Colonic mucosa (tissue), 4 donors: Measurements from ENCODE around the gene ARFGAP1. TPM values are rescaled to one million over a fixed set of nuclear protein-coding genes. Genes with fewer than 3 reads are reported as not detected.

Experiments
- DNase-seq: peaks from one replicate; pipeline ENCODE4 v3.0.0-alpha.2; 2020
- H3K27ac ChIP-seq: fragments of 200-600 bp; one replicate; pipeline ENCODE4 v1.8.0; 2021
- H3K27me3 ChIP-seq: fragments of 200-600 bp; one replicate; pipeline ENCODE4 v1.8.0; 2021
- H3K36me3 ChIP-seq: fragments of 200-600 bp; one replicate; pipeline ENCODE4 v1.8.0; 2021
- H3K4me1 ChIP-seq: fragments of 200-600 bp; one replicate; pipeline ENCODE4 v1.8.0; 2021; ENCODE audit warnings: mild to moderate bottlenecking
- H3K4me3 ChIP-seq: fragments of 200-600 bp; one replicate; pipeline ENCODE4 v1.8.0; 2021
- H3K9ac ChIP-seq, 2 donors: one replicate each; pipeline ENCODE4 v1.7.0; 2013; ENCODE audit warnings: control low read depth in 2 of 2, low read depth in 2 of 2, low read length in 2 of 2
- H3K9me3 ChIP-seq: fragments of 200-600 bp; one replicate; pipeline ENCODE4 v1.8.0; 2021
- intact Hi-C: fragments of 100-400 bp; cut with DNase I; formaldehyde crosslinking; loops from one replicate; pipeline ENCODE4 v1.14.1; 2022
- total RNA-seq, 2 donors: library from RNA; stranded (reverse); fragmentation: NEBNext Ultra II Directional in 1 of 2; extraction: Animal tissue kit (Norgen Biotek cat#: 25700) in 1 of 2; gene quantifications; one replicate each; pipeline ENCODE4 v1.2.1, GENCODE V29; 2021
- TF ChIP-seq, protein P1 (sequence below): fragments of 200-600 bp; IDR thresholded peaks from one replicate; pipeline ENCODE4 v1.8.0; 2022; ENCODE audit warnings: antibody characterized with exemption, mild to moderate bottlenecking
- donor health status: healthy.
- donor health status: DM: no; HTN: no; CAD: no.
- donor health status: DM: no; HTN: no; CAD: no.

The ARFGAP1 gene
- total RNA-seq, 2 donors from 2014 or later, result 66.9 to 109 TPM

DNA sequence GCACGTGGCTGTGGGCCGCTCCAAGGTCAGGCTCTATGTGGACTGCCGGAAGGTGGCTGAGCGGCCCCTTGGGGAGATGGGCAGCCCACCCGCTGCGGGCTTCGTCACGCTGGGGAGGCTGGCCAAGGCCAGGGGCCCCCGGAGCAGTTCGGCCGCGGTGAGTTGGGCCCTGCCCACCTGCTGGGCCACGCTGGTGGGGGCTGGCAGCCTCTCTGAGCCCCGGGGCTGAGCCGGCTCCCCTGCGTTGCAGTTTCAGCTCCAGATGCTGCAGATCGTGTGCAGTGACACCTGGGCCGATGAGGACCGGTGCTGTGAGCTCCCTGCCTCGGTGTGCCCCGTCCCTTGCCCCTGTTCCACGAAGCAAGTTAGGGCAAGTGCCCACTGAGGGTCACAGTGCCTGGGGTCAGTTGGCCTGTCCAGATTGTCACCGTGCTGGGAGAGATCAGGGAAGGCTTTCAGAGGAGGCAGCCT, 47.5 kb downstream of the ARFGAP1 start:
- TF ChIP-seq, protein P1, sequence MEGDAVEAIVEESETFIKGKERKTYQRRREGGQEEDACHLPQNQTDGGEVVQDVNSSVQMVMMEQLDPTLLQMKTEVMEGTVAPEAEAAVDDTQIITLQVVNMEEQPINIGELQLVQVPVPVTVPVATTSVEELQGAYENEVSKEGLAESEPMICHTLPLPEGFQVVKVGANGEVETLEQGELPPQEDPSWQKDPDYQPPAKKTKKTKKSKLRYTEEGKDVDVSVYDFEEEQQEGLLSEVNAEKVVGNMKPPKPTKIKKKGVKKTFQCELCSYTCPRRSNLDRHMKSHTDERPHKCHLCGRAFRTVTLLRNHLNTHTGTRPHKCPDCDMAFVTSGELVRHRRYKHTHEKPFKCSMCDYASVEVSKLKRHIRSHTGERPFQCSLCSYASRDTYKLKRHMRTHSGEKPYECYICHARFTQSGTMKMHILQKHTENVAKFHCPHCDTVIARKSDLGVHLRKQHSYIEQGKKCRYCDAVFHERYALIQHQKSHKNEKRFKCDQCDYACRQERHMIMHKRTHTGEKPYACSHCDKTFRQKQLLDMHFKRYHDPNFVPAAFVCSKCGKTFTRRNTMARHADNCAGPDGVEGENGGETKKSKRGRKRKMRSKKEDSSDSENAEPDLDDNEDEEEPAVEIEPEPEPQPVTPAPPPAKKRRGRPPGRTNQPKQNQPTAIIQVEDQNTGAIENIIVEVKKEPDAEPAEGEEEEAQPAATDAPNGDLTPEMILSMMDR, result no peak
- Histone ChIP-seq H3K27me3 (no peaks in the 10 kb centered on the region), H3K4me3 (no peak overlapping the region), H3K4me1 (no peaks in the 10 kb centered on the region), H3K27ac (no peak overlapping the region), H3K9me3 (no peaks in the 10 kb centered on the region), H3K9ac (no peak overlapping the region), H3K36me3 (no peaks in the 10 kb centered on the region)
- DNase-seq, result no peak
- intact Hi-C loops, result no loop called here

GRCh38 chr20:63320616-63321147, 48.1 kb downstream of the ARFGAP1 start:
- no peak overlapping the region for H3K4me3 ChIP-seq
- H3K27ac ChIP-seq, result no peak overlapping the region
- TF ChIP-seq, protein P1, result no peak
- H3K4me1 ChIP-seq, result no peaks in the 10 kb centered on the region
- H3K9me3 ChIP-seq, result no peaks in the 10 kb centered on the region
- H3K27me3 ChIP-seq, result no peaks in the 10 kb centered on the region
- H3K36me3 ChIP-seq, result no peaks in the 10 kb centered on the region
- intact Hi-C loops, result no loop called here
- no peak overlapping the region for H3K9ac ChIP-seq
- DNase-seq, result no peak

- TF ChIP-seq, protein P1, result no peak
- intact Hi-C loops, result no loop called here
- DNase-seq, result no peak
- Histone ChIP-seq H3K9me3 (no peaks in the 10 kb centered on the region), H3K4me1 (no peaks in the 10 kb centered on the region), H3K9ac (no peak overlapping the region), H3K27me3 (no peaks in the 10 kb centered on the region), H3K27ac (no peak overlapping the region), H3K36me3 (no peaks in the 10 kb centered on the region), H3K4me3 (no peak overlapping the region)
These were observed 48.7 kb downstream of the ARFGAP1 start for GRCh38 chr20:63321148-63321831.

DNA sequence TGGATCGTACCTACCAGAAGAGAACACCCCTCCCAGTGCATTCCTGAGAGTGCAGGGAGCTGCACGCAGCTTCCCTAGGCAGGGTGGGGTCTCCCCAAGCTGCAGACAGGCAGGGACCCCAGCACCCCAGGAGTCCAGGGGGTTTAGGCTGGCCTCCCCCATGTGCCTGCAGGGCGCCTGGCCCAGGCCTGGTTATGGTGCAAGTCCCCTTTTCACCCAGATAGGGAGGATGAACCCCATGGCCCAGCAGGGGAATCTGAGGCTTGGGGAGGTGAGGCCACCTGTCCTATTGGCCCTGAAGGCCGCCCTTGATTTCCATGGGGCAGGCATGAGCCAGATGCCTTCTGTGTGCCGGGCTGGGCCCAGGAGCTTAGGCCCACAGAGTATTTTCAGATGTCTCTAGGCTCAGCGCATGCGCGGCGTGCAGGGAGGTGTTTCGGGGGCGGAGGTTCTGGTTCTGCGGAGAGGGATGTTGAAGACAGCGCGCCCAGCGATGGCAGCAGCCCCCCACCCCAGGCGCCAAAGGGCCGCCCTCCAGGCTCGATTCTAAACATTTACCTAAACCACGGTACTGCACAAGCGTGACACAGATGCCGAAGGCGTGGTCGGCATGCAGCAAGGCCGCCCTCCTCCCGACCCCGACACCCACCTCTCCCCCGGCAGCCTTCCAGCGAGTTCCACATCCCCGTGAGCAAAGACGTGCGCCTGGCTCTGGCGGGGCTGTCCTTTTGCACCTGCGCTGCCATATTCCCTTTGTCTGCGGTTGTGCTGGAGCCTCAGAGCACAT, 49.7 kb downstream of the ARFGAP1 start:
- no peak for DNase-seq
- Histone ChIP-seq H3K4me3 (no peak overlapping the region), H3K9ac (no peak overlapping the region), H3K9me3 (no peaks in the 10 kb centered on the region), H3K36me3 (no peaks in the 10 kb centered on the region), H3K4me1 (no peaks in the 10 kb centered on the region), H3K27ac (no peak overlapping the region), H3K27me3 (no peaks in the 10 kb centered on the region)
- intact Hi-C loops, result no loop called here
- TF ChIP-seq, protein P1, result no peak

DNA sequence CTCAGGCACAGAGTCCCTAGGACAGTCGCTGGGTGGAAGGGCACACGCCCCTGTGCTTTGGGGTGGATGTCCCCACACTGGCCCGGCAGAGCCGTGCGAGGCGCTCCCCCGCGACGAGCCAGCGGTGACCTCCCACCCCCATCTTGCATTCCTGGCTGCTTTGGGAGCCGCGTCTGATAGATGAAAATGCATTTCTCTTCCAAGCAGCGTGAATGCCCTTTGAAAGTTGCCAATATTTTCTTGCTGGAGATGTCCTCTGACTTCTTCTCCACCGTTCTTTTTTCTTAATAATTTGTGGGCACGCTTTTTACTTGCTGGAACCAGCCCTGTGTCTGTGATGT, 50.3 kb downstream of the ARFGAP1 start:
- no peak for DNase-seq

More for the DNA sequence above, 50.3 kb downstream of the ARFGAP1 start:
- no peaks in the 10 kb centered on the region for H3K27me3 ChIP-seq
- no peak overlapping the region for H3K9ac ChIP-seq
- no peaks in the 10 kb centered on the region for H3K4me1 ChIP-seq
- intact Hi-C loops, result no loop called here
- no peaks in the 10 kb centered on the region for H3K36me3 ChIP-seq
- H3K27ac ChIP-seq, result no peak overlapping the region
- H3K9me3 ChIP-seq, result no peaks in the 10 kb centered on the region
- no peak overlapping the region for H3K4me3 ChIP-seq
- TF ChIP-seq, protein P1, result no peak
